ENCODE data around the gene ERO1B.
"Not testable (repeated sequence)": the region's sequence is repeated elsewhere in the genome, so short reads cannot be mapped to it uniquely, and the experiment has no call there.

ERO1B gene

DNA sequence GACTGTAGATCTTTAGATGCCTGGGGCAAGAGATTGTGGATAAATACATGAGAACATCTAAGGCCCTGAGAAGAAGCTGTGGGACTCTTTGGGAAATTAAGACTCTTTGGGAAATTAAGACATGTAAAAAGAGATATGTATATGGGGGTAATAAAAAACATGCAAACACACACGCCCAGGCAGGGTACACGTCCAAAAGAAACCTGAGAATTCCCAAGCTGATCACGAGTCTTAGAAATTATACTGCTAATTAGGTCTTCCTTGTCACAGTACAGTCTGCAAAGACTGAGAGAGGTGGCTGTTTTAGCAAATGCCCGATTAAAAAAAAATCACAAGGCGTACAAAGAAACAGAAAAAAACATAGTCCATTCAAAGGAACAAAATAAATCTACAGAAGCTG is 39.3 kb upstream of the ERO1B start:
- Histone ChIP-seq H3K4me3 (ENCODE audit: control insufficient read depth in 1 of 7, extremely low read depth in 1 of 7, insufficient read depth in 4 of 7, low read depth in 2 of 7, low read length in 6 of 7) (no peak overlapping the region), H3K27ac (ENCODE audit: insufficient read depth in 1 of 2, low read depth in 1 of 2, low read length in 2 of 2, poor library complexity in 1 of 2, severe bottlenecking in 2 of 2) (no peak overlapping the region), H3K9me3 (ENCODE audit: control extremely low read depth in 1 of 5, control insufficient read depth in 4 of 5, insufficient read depth in 2 of 5, low read depth in 1 of 5, low read length in 4 of 5) (peaks cover 5 to 28% (median 6%) of the 10 kb centered on the region in 5 experiments), H3K36me3 (ENCODE audit: control insufficient read depth in 4 of 4, insufficient read depth in 4 of 4, low read length in 3 of 4) (no peaks in the 10 kb centered on the region), H3K27me3 (replicated peaks in 2 of 5; ENCODE audit: control insufficient read depth in 4 of 5, insufficient read depth in 5 of 5, low read length in 4 of 5) (no peaks in the 10 kb centered on the region), H3K4me1 (ENCODE audit: control extremely low read depth in 1 of 4, control insufficient read depth in 4 of 4, insufficient read depth in 4 of 4, low read length in 3 of 4) (no peaks in the 10 kb centered on the region)
- DNase-seq: no peak
- ChIA-PET POLR2A (no interaction called here), CTCF (no interaction called here)
- WGBS (ENCODE audit: insufficient coverage): 93% methylated on average over 4 of the region's 5 CpGs

DNA sequence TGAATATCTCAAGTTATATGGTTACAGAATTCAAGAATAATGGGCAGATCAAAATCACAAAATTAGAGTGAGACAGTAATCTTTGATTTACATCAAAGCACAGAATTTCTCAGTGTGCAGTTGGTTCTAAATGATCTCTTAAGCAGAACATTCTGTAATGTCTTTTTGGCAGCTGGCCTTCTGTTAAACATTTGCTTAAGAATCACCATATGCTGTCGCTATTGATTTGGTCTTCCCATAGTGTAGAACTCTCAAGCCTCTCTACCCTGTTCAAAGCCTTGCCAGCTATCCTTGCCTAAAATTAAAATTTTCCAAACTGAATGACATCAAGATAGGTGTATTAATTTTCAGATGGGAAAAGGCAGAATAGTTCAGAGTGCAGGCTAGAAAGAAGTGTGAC is 38.9 kb upstream of the ERO1B start:
- no peaks in the 10 kb centered on the region for H3K4me1 ChIP-seq (ENCODE audit: control extremely low read depth in 1 of 4, control insufficient read depth in 4 of 4, insufficient read depth in 4 of 4, low read length in 3 of 4)
- H3K9me3 ChIP-seq (ENCODE audit: control extremely low read depth in 1 of 5, control insufficient read depth in 4 of 5, insufficient read depth in 2 of 5, low read depth in 1 of 5, low read length in 4 of 5): peaks cover 5 to 28% (median 6%) of the 10 kb centered on the region in 5 experiments
- H3K27ac ChIP-seq (ENCODE audit: insufficient read depth in 1 of 2, low read depth in 1 of 2, low read length in 2 of 2, poor library complexity in 1 of 2, severe bottlenecking in 2 of 2): no peak overlapping the region
- no peaks in the 10 kb centered on the region for H3K36me3 ChIP-seq (ENCODE audit: control insufficient read depth in 4 of 4, insufficient read depth in 4 of 4, low read length in 3 of 4)
- ChIA-PET CTCF (no interaction called here), POLR2A (no interaction called here)
- H3K27me3 ChIP-seq (replicated peaks in 2 of 5; ENCODE audit: control insufficient read depth in 4 of 5, insufficient read depth in 5 of 5, low read length in 4 of 5): no peaks in the 10 kb centered on the region
- WGBS (ENCODE audit: insufficient coverage): 100% methylated on average over 1 of the region's 1 CpG
- no peak overlapping the region for H3K4me3 ChIP-seq (ENCODE audit: control insufficient read depth in 1 of 7, extremely low read depth in 1 of 7, insufficient read depth in 4 of 7, low read depth in 2 of 7, low read length in 6 of 7)
- no peak for DNase-seq

DNA sequence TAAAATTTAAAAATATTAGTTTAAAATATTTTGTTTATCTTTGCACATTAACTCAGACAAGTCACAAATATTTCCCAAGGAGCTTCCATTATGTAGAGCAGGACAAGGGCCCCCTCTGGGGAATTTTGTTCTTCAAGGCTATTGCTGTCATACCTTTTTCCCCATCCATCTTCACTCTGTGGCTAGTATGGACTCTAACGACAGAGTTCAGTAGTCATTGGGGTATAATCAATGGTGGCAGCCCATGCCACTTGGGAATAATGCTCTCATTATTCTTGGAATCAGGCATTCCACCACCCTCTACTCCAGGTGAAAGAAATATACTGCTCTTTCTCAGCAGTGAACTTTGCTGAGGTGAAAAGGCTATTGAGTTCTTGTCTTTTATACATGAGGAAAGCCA is 38.5 kb upstream of the ERO1B start:
- ChIA-PET CTCF (no interaction called here), POLR2A (no interaction called here)
- no peak overlapping the region for H3K4me3 ChIP-seq (ENCODE audit: control insufficient read depth in 1 of 7, extremely low read depth in 1 of 7, insufficient read depth in 4 of 7, low read depth in 2 of 7, low read length in 6 of 7)
- H3K9me3 ChIP-seq (ENCODE audit: control extremely low read depth in 1 of 5, control insufficient read depth in 4 of 5, insufficient read depth in 2 of 5, low read depth in 1 of 5, low read length in 4 of 5): peaks cover 5 to 28% (median 6%) of the 10 kb centered on the region in 5 experiments
- no peaks in the 10 kb centered on the region for H3K4me1 ChIP-seq (ENCODE audit: control extremely low read depth in 1 of 4, control insufficient read depth in 4 of 4, insufficient read depth in 4 of 4, low read length in 3 of 4)
- no peak overlapping the region for H3K27ac ChIP-seq (ENCODE audit: insufficient read depth in 1 of 2, low read depth in 1 of 2, low read length in 2 of 2, poor library complexity in 1 of 2, severe bottlenecking in 2 of 2)
- 100% methylated on average over 1 of the region's 1 CpG for WGBS (ENCODE audit: insufficient coverage)
- H3K36me3 ChIP-seq (ENCODE audit: control insufficient read depth in 4 of 4, insufficient read depth in 4 of 4, low read length in 3 of 4): no peaks in the 10 kb centered on the region
- H3K27me3 ChIP-seq (replicated peaks in 2 of 5; ENCODE audit: control insufficient read depth in 4 of 5, insufficient read depth in 5 of 5, low read length in 4 of 5): no peaks in the 10 kb centered on the region
- no peak for DNase-seq

DNA sequence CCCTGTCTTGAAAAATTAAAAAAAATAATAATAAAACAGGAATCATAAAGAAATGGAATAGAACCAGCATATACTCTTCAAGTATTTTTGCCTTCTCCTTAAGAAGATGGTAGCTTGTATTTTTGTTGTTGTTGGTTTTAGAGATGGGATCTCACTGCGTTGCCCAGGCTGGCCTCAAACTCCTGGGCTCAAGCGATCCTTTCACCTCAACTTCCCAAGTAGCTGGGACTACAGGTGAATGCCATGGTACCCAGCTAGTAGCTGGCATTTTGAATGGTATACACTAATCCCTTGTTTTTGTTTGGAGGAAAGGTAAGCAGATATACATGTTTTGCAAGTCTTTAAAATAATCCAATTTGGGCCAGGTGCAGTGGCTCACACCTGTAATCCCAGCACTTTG is 34.7 kb upstream of the ERO1B start:
- H3K9me3 ChIP-seq (ENCODE audit: control extremely low read depth in 1 of 5, control insufficient read depth in 4 of 5, insufficient read depth in 2 of 5, low read depth in 1 of 5, low read length in 4 of 5): peaks cover 0 to 5% (median 0%) of the 10 kb centered on the region in 5 experiments
- DNase-seq: no peak
- no peak overlapping the region for H3K4me3 ChIP-seq (ENCODE audit: control insufficient read depth in 1 of 7, extremely low read depth in 1 of 7, insufficient read depth in 4 of 7, low read depth in 2 of 7, low read length in 6 of 7)
- H3K36me3 ChIP-seq (ENCODE audit: control insufficient read depth in 4 of 4, insufficient read depth in 4 of 4, low read length in 3 of 4): no peaks in the 10 kb centered on the region
- ChIA-PET POLR2A (no interaction called here), CTCF (no interaction called here)
- no peaks in the 10 kb centered on the region for H3K4me1 ChIP-seq (ENCODE audit: control extremely low read depth in 1 of 4, control insufficient read depth in 4 of 4, insufficient read depth in 4 of 4, low read length in 3 of 4)
- no peaks in the 10 kb centered on the region for H3K27me3 ChIP-seq (replicated peaks in 2 of 5; ENCODE audit: control insufficient read depth in 4 of 5, insufficient read depth in 5 of 5, low read length in 4 of 5)
- H3K27ac ChIP-seq (ENCODE audit: insufficient read depth in 1 of 2, low read depth in 1 of 2, low read length in 2 of 2, poor library complexity in 1 of 2, severe bottlenecking in 2 of 2): no peak overlapping the region
- no CpG with 5 or more reads among the region's 2 CpGs for WGBS (ENCODE audit: insufficient coverage)

DNA sequence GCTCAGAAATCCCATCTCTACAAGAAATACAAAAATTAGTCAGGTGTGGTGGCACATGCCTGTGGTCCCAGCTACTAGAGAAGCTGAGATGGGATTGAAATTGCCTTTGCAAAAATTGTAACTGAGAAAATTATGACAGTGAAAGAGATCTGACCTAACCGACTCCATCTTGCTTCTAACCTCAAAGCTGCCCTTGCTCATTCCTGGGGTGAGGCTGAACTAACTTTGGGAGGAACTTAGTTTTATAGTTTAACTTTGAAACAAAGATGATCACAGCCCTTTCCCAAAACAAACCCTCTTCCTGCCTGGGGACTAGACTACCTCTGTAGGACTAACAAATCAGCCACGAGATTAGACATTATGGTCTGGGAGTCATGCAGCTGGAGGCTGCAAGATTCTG is 33.8 kb upstream of the ERO1B start:
- 86% methylated on average over 1 of the region's 2 CpGs for WGBS (ENCODE audit: insufficient coverage)
- Histone ChIP-seq H3K36me3 (ENCODE audit: control insufficient read depth in 4 of 4, insufficient read depth in 4 of 4, low read length in 3 of 4) (no peaks in the 10 kb centered on the region), H3K4me1 (ENCODE audit: control extremely low read depth in 1 of 4, control insufficient read depth in 4 of 4, insufficient read depth in 4 of 4, low read length in 3 of 4) (no peaks in the 10 kb centered on the region), H3K27me3 (replicated peaks in 2 of 5; ENCODE audit: control insufficient read depth in 4 of 5, insufficient read depth in 5 of 5, low read length in 4 of 5) (no peaks in the 10 kb centered on the region), H3K9me3 (ENCODE audit: control extremely low read depth in 1 of 5, control insufficient read depth in 4 of 5, insufficient read depth in 2 of 5, low read depth in 1 of 5, low read length in 4 of 5) (no peaks in the 10 kb centered on the region), H3K27ac (ENCODE audit: insufficient read depth in 1 of 2, low read depth in 1 of 2, low read length in 2 of 2, poor library complexity in 1 of 2, severe bottlenecking in 2 of 2) (no peak overlapping the region), H3K4me3 (ENCODE audit: control insufficient read depth in 1 of 7, extremely low read depth in 1 of 7, insufficient read depth in 4 of 7, low read depth in 2 of 7, low read length in 6 of 7) (no peak overlapping the region)
- CTCF ChIA-PET: no interaction called here
- DNase-seq: no peak
- POLR2A ChIA-PET: no interaction called here

DNA sequence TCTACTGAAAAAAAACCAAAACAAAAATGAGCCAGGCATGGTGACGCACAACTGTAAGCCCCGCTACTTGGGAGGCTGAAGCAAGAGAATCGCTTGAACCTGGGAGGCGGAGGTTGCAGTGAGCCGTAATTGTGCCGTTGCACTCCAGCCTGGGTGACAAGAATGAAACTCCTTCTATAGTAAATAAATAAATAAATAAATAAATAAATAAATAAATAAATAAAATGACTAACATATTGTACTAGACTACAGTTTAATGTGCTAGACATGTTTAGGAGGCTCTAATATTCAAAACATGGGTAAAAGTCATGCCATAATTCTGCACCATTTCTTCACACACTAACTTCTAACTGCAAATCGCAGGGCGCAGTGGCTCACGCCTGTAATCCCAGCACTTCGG is 33.3 kb upstream of the ERO1B start:
- Histone ChIP-seq H3K9me3 (ENCODE audit: control extremely low read depth in 1 of 5, control insufficient read depth in 4 of 5, insufficient read depth in 2 of 5, low read depth in 1 of 5, low read length in 4 of 5) (no peaks in the 10 kb centered on the region), H3K4me3 (ENCODE audit: control insufficient read depth in 1 of 7, extremely low read depth in 1 of 7, insufficient read depth in 4 of 7, low read depth in 2 of 7, low read length in 6 of 7) (no peak overlapping the region), H3K36me3 (ENCODE audit: control insufficient read depth in 4 of 4, insufficient read depth in 4 of 4, low read length in 3 of 4) (no peaks in the 10 kb centered on the region), H3K4me1 (ENCODE audit: control extremely low read depth in 1 of 4, control insufficient read depth in 4 of 4, insufficient read depth in 4 of 4, low read length in 3 of 4) (no peaks in the 10 kb centered on the region), H3K27me3 (replicated peaks in 2 of 5; ENCODE audit: control insufficient read depth in 4 of 5, insufficient read depth in 5 of 5, low read length in 4 of 5) (no peaks in the 10 kb centered on the region), H3K27ac (ENCODE audit: insufficient read depth in 1 of 2, low read depth in 1 of 2, low read length in 2 of 2, poor library complexity in 1 of 2, severe bottlenecking in 2 of 2) (no peak overlapping the region)
- ChIA-PET CTCF (no interaction called here), POLR2A (no interaction called here)
- DNase-seq: no peak
- 100% methylated on average over 2 of the region's 10 CpGs for WGBS (ENCODE audit: insufficient coverage)

DNA sequence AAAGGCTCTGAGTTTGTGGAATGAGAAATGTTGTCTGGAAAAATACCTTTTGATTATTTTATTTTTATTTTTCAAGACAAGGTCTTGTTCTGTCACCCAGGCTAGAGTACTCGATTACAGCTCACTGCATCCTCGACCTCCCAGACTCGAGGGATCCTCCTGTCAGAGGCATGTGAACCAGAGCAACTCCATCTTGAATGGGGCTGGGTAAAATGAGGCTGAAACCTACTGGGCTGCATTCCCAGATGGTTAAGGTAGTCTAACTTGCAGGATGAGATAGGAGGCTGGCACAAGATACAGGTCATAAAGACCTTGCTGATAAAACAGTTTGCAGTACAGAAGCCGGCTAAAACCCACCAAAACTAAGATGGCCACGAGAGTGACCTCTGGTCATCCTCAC is 32.3 kb upstream of the ERO1B start:
- POLR2A ChIA-PET; H3K9me3 ChIP-seq (ENCODE audit: control extremely low read depth in 1 of 5, control insufficient read depth in 4 of 5, insufficient read depth in 2 of 5, low read depth in 1 of 5, low read length in 4 of 5); H3K4me3 ChIP-seq (ENCODE audit: control insufficient read depth in 1 of 7, extremely low read depth in 1 of 7, insufficient read depth in 4 of 7, low read depth in 2 of 7, low read length in 6 of 7); DNase-seq; H3K4me1 ChIP-seq (ENCODE audit: control extremely low read depth in 1 of 4, control insufficient read depth in 4 of 4, insufficient read depth in 4 of 4, low read length in 3 of 4); H3K27me3 ChIP-seq (replicated peaks in 2 of 5; ENCODE audit: control insufficient read depth in 4 of 5, insufficient read depth in 5 of 5, low read length in 4 of 5); H3K27ac ChIP-seq (ENCODE audit: insufficient read depth in 1 of 2, low read depth in 1 of 2, low read length in 2 of 2, poor library complexity in 1 of 2, severe bottlenecking in 2 of 2); H3K36me3 ChIP-seq (ENCODE audit: control insufficient read depth in 4 of 4, insufficient read depth in 4 of 4, low read length in 3 of 4): not testable (repeated sequence)
- CTCF ChIA-PET: interaction anchor here (1.0 kb wide), 1 partner anchor 16 kb away, joined by 3 read pairs; no protein-coding TSS in a partner anchor
- WGBS (ENCODE audit: insufficient coverage): 97% methylated on average over 5 of the region's 5 CpGs

Measured in common myeloid progenitor, CD34-positive (primary cell).